Cerebellar nuclear complex (tissue), 1 donor: Measurements from ENCODE around the gene FBLN2.

Experiments used
- DNase-seq, 2 experiments: peaks; one replicate each; lab custom pipeline; 2025; lab: John Stamatoyannopoulos, UW

Gene FBLN2

DNA sequence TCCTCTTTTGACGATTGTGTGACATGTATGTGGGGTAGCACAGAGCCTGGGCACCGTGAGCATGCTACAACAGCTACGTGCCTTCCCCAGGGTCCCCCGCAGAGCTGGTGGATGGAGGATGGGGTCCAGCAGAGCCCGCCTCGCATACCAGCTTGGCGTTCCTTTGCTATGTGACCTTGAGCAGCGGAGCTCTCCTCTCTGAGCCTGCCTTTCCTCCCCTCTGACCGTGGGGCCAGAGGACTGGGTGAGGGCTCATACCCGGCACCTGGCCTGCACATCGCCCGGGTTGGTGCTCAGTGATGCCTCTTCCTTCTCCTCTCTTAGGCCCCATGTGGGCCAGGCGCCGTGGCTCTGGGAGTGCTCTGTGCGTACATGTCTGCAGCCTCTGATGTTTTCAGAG lies 73.4 kb downstream of the FBLN2 start:
- no peak for DNase-seq

DNA sequence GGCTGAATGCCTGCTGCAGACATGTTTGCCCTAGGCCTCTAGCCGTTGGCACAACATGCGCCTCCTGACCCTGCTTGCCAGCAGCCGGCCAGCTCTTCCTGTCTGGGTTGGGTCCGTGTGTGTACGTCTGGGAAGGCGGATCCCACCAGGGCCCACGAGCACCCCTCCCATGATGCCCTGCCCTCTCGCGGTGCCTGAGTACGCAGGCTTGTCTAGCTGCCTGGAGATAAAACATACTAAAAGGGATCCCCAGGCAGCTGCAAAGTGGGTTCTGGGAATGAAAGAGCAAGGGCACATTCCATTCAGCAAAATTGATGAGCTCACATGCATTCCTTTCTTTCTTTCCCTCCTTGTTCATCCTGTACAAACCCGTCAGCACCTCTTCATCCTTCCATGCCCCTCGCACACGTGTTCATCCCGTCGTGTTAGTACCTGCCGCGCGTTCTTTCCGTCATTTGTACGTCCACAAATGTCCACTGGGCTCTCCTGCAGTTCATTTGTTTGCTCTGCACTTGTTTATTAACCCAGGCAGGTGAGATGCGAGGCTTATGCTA lies 74.3 kb downstream of the FBLN2 start:
- DNase-seq = no peak

GRCh38 chr3:13624021-13624420 lies 75.1 kb downstream of the FBLN2 start:
- no peak for DNase-seq

- no peak for DNase-seq
Measured at GRCh38 chr3:13624671-13625125, 75.8 kb downstream of the FBLN2 start.

GRCh38 chr3:13626396-13626795 lies 77.5 kb downstream of the FBLN2 start:
- no peak for DNase-seq

- no peak for DNase-seq
Measured at GRCh38 chr3:13626915-13627460, 78.1 kb downstream of the FBLN2 start.

GRCh38 chr3:13627681-13628080 lies 78.8 kb downstream of the FBLN2 start:
- DNase-seq = no peak

DNA sequence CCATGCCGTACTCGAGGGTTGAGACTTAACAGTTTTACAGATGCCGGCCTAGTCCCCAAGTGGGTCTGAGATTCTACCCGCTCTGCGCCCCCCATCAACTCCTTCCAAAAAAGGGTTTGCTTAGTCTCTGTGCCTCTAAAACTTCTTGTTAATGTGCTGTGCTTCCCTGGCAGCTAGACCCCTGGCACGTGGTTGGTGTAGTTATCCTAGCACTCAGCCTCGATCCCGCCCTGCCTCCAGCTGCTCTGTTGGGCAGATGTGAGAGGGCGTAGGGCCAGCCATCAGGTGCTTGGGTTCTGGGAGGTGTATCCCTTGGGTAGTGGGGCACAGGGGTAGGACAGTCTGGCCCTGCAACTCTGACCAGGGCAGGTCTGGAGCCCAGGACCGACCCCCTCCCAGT lies 79.5 kb downstream of the FBLN2 start:
- no peak for DNase-seq

- no peak for DNase-seq
Measured at GRCh38 chr3:13628841-13629551, 80.1 kb downstream of the FBLN2 start.

DNA sequence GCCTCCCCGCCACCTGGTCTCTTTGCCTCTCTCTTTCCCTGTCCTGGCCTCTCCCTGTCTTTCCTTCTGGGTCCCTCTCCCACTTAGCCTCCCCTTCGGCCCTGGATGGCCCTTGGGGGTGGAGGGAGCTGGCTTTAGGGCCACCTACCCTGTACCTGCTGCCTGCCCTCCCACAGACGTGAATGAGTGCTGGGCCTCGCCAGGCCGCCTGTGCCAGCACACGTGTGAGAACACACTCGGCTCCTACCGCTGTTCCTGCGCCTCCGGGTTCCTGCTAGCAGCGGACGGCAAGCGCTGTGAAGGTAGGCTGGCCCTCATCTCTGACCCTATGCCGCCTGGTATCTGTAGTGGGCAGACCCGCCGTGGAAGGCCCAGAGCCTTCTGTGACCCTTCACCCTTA lies 80.7 kb downstream of the FBLN2 start:
- DNase-seq = no peak

- DNase-seq = no peak
Measured at GRCh38 chr3:13631256-13631655, 82.3 kb downstream of the FBLN2 start.

- DNase-seq = no peak
Measured at GRCh38 chr3:13633176-13633575, 84.3 kb downstream of the FBLN2 start.

GRCh38 chr3:13634151-13634550 lies 85.2 kb downstream of the FBLN2 start:
- DNase-seq = no peak

- DNase-seq = no peak
Measured at GRCh38 chr3:13634615-13635014, 85.7 kb downstream of the FBLN2 start.

- no peak for DNase-seq
Measured at GRCh38 chr3:13636186-13636585, 87.3 kb downstream of the FBLN2 start.

GRCh38 chr3:13636874-13637273 lies 87.9 kb downstream of the FBLN2 start:
- DNase-seq = no peak

DNA sequence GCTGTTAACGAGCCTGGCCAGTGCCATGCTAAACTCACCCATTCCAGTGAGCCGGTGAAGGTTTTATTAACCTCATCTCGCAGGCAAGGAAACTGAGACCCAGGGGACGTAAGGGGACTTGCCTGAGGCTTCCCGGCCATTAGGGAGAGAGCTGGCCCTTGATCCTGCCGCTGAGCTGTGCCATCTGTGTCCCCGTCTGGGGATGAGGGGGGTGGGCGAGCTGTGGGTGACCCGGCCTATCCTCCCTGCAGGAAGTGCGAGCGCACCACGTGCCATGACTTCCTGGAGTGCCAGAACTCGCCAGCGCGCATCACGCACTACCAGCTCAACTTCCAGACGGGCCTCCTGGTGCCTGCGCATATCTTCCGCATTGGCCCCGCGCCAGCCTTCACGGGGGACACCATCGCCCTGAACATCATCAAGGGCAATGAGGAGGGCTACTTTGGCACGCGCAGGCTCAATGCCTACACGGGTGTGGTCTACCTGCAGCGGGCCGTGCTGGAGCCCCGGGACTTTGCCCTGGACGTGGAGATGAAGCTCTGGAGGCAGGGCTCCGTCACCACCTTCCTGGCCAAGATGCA lies 88.5 kb downstream of the FBLN2 start:
- no peak for DNase-seq

DNA sequence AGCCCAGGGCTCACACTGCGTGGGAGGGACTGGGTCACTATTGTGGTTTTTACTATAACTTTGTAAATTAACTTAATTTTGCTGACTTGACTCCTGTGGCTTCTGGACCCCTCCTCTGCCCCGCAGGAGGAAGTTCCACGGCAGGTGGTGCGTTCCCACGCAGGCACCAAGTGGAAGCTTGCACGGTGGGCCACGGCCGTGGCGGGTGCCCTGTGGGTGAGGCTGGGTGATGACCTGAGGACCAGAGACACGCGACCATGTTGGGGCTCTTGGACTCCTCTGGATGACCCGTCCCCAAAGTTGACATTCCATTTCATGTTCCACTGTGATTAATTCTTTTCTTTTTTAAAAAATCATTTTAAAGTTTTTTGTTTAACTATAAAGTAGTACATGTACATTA lies 89.0 kb downstream of the FBLN2 start:
- no peak for DNase-seq

- no peak for DNase-seq
Measured at GRCh38 chr3:13638927-13639326, 90.0 kb downstream of the FBLN2 start.

- DNase-seq = no peak
Measured at GRCh38 chr3:13642597-13642996, 93.7 kb downstream of the FBLN2 start.

DNA sequence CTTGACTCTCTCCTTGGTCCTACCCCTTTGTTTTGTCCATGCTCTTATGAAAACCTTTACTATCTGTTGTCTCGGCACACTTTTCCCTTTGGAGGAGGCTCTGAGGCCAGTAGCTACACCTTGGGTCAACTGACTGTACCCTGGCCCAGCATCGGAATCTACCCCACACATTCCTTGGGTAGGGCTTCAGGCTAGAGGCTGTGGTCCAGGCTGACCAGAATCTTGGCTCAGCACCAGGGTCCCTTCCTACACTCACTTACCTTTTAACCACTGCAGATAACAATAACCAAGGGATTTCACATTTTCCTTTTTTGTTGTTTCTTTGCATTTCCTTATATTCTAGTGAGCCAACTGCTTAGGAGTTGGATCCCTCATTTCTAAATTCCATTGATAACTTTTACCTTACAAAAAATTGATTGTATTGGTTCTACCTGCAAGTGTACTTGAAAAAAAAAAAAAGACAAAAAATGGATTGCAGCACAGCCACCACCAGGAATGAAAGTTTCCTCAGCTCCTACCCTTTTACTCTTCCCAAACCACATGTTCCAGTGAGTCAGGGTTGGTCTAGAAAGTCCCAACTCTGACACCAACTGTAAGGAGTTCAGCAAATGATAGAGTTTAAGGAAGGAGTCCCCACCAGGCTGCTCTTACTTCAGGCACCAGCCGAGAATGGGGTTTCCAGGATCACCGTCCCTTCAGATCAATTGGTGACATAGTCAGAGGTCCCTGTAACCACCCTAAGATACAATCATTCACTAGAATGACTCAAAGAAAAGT lies 95.6 kb downstream of the FBLN2 start:
- no peak for DNase-seq

GRCh38 chr3:13645801-13646637 lies 97.1 kb downstream of the FBLN2 start:
- no peak for DNase-seq
